SK-MEL-5 (cell line): ENCODE results near the gene PODXL2. TPM values are rescaled to one million over a fixed set of nuclear protein-coding genes. Genes with fewer than 3 reads are reported as not detected.
"Not testable (repeated sequence)": the region's sequence is repeated elsewhere in the genome, so short reads cannot be mapped to it uniquely, and the experiment has no call there.

Source experiments
- DNase-seq: peaks from one replicate; pipeline ENCODE4 v3.0.0-alpha.2; 2016; ENCODE audit warnings: low read depth, low spot score
- in situ Hi-C: cut with HindIII; loops from 2 replicates; pipeline ENCODE4 v1.10.0; 2016; ENCODE audit warnings: low sequenced_read_pairs, high pct_unique_total_duplicates, low pct_unique_long_range_greater_than_20kb
- total RNA-seq: library from RNA; depleted of rRNA; stranded (reverse); fragments of >200 nt; shearing (Covaris generic); gene quantifications from 2 replicates; pipeline ENCODE4 v1.2.3, GENCODE V29; 2014

The PODXL2 gene
- total RNA-seq, 1 experiment from 2014 or later = 199 TPM

GRCh38 chr3:127600749-127601456 lies 28.1 kb upstream of the PODXL2 start:
- in situ Hi-C loops = no loop called here

GRCh38 chr3:127604035-127604434 lies 24.9 kb upstream of the PODXL2 start:
- in situ Hi-C loops = no loop called here
- no peak for DNase-seq

More at GRCh38 chr3:127600749-127601456, 28.1 kb upstream of the PODXL2 start:
- DNase-seq = no peak

- in situ Hi-C loops = no loop called here
These were observed 24.3 kb upstream of the PODXL2 start for GRCh38 chr3:127604546-127605165.

GRCh38 chr3:127605547-127605946 lies 23.4 kb upstream of the PODXL2 start:
- in situ Hi-C loops, DNase-seq: not testable (repeated sequence)

More at GRCh38 chr3:127604546-127605165, 24.3 kb upstream of the PODXL2 start:
- no peak for DNase-seq

- DNase-seq = no peak
- in situ Hi-C loops = no loop called here
These were observed 22.7 kb upstream of the PODXL2 start for GRCh38 chr3:127606086-127606805.

GRCh38 chr3:127606981-127607595 lies 21.9 kb upstream of the PODXL2 start:
- in situ Hi-C loops = no loop called here
- DNase-seq = no peak

- in situ Hi-C loops = no loop called here
- DNase-seq = no peak
These were observed 21.2 kb upstream of the PODXL2 start for GRCh38 chr3:127607675-127608361.

GRCh38 chr3:127608362-127608718 lies 20.6 kb upstream of the PODXL2 start:
- DNase-seq = no peak
- in situ Hi-C loops = no loop called here

GRCh38 chr3:127610105-127610504 lies 18.9 kb upstream of the PODXL2 start:
- in situ Hi-C loops = no loop called here
- DNase-seq = no peak

GRCh38 chr3:127611251-127611650 lies 17.7 kb upstream of the PODXL2 start:
- no peak for DNase-seq
- in situ Hi-C loops = no loop called here

- in situ Hi-C loops = no loop called here
- DNase-seq = no peak
These were observed 16.0 kb upstream of the PODXL2 start for GRCh38 chr3:127612966-127613365.

- no peak for DNase-seq
- in situ Hi-C loops = no loop called here
These were observed 15.6 kb upstream of the PODXL2 start for GRCh38 chr3:127613406-127613805.

GRCh38 chr3:127614928-127615589 lies 13.9 kb upstream of the PODXL2 start:
- no peak for DNase-seq

GRCh38 chr3:127615631-127616305 lies 13.2 kb upstream of the PODXL2 start:
- no peak for DNase-seq

More at GRCh38 chr3:127614928-127615589, 13.9 kb upstream of the PODXL2 start:
- in situ Hi-C loops = no loop called here

GRCh38 chr3:127616836-127617605 lies 12.0 kb upstream of the PODXL2 start:
- in situ Hi-C loops = no loop called here
- DNase-seq = no peak

More at GRCh38 chr3:127615631-127616305, 13.2 kb upstream of the PODXL2 start:
- in situ Hi-C loops = no loop called here

- DNase-seq = no peak
- in situ Hi-C loops = no loop called here
These were observed 10.1 kb upstream of the PODXL2 start for GRCh38 chr3:127618891-127619290.
